ENCODE results near the gene BHLHA15.

GRCh38 chr7:98215561-98216495 is 4.6 kb downstream of the BHLHA15 start:
- no peak for TF ChIP-seq GATA3 (IDR thresholded peaks at IDR 0.05; ENCODE audit: low read depth, low read length)
- no peak for TF ChIP-seq GATA2 (IDR thresholded peaks at IDR 0.05; ENCODE audit: low read depth, low read length)
